ENCODE data around the gene QTRT2. TPM values are rescaled to one million over a fixed set of nuclear protein-coding genes. Genes with fewer than 3 reads are reported as not detected.

QTRT2 gene
- total RNA-seq, 1 experiment from 2014 or later, result 47.7 TPM

- Histone ChIP-seq H3K4me1 (ENCODE audit: control insufficient read depth in 1 of 2, insufficient read depth in 2 of 2, low read length in 2 of 2) (no peaks in the 10 kb centered on the region), H3K79me2 (ENCODE audit: insufficient read depth, low read length) (no peaks in the 10 kb centered on the region), H3K27ac (ENCODE audit: low read depth, low read length) (no peak overlapping the region), H3K9me2 (ENCODE audit: insufficient read depth) (no peaks in the 10 kb centered on the region), H3K4me2 (ENCODE audit: low read length) (no peak overlapping the region), H2AFZ (ENCODE audit: low read depth, low read length, poor library complexity, severe bottlenecking) (no peak overlapping the region), H3K36me3 (ENCODE audit: control insufficient read depth in 1 of 2, insufficient read depth in 2 of 2, low read length in 2 of 2) (no peaks in the 10 kb centered on the region), H3K4me3 (replicated peaks in 1 of 2; ENCODE audit: low read depth in 1 of 2, low read length in 2 of 2) (no peak overlapping the region), H4K20me1 (ENCODE audit: insufficient read depth) (no peaks in the 10 kb centered on the region), H3K9ac (ENCODE audit: low read length) (no peak overlapping the region), H3K27me3 (ENCODE audit: insufficient read depth, low read length) (no peaks in the 10 kb centered on the region), H3K9me3 (ENCODE audit: control insufficient read depth in 1 of 2, insufficient read depth in 1 of 2, low read depth in 1 of 2, low read length in 2 of 2) (no peaks in the 10 kb centered on the region)
- TF ChIP-seq CBX3 (IDR thresholded peaks at IDR 0.05; ENCODE audit: low read depth) (no peak), SP1 (IDR thresholded peaks at IDR 0.05; ENCODE audit: low read depth) (no peak), ATF3 (IDR thresholded peaks at IDR 0.05) (no peak), MAX (IDR thresholded peaks at IDR 0.05) (no peak), JUND (IDR thresholded peaks at IDR 0.05) (no peak), CEBPB (IDR thresholded peaks at IDR 0.05; ENCODE audit: low read depth) (no peak), YY1 (IDR thresholded peaks at IDR 0.05; ENCODE audit: extremely low read depth, insufficient replicate concordance, low read depth, low read length) (no peak), SIN3A (IDR thresholded peaks at IDR 0.05; ENCODE audit: low read depth) (no peak)
- intact Hi-C loops (cut with micrococcal nuclease), result no loop called here
- DNase-seq (ENCODE audit: low read depth, low spot score) (no peak), ATAC-seq (no peak)
- POLR2A ChIA-PET, result no interaction called here
- RAD21 ChIA-PET (ENCODE audit: low non-redundant PET in 1 of 2, low total read pairs in 2 of 2, uncharacterized antibody in 2 of 2, unreplicated experiment in 2 of 2), result no interaction called here
- no TSS peak for BruUV-seq (replicated peaks)
- CTCF ChIA-PET, result no interaction called here
Observed at GRCh38 chr3:114122027-114122709, 65.6 kb downstream of the QTRT2 start.

- no peaks in the 10 kb centered on the region for H3K9me2 ChIP-seq (ENCODE audit: insufficient read depth)
- POLR2A ChIA-PET, result no interaction called here
- RAD21 ChIA-PET (ENCODE audit: low non-redundant PET in 1 of 2, low total read pairs in 2 of 2, uncharacterized antibody in 2 of 2, unreplicated experiment in 2 of 2), result no interaction called here
- H3K9ac ChIP-seq (ENCODE audit: low read length), result no peak overlapping the region
- H3K36me3 ChIP-seq (ENCODE audit: control insufficient read depth in 1 of 2, insufficient read depth in 2 of 2, low read length in 2 of 2), result no peaks in the 10 kb centered on the region
- H3K79me2 ChIP-seq (ENCODE audit: insufficient read depth, low read length), result no peaks in the 10 kb centered on the region
- H3K27me3 ChIP-seq (ENCODE audit: insufficient read depth, low read length), result no peaks in the 10 kb centered on the region
- H2AFZ ChIP-seq (ENCODE audit: low read depth, low read length, poor library complexity, severe bottlenecking), result no peak overlapping the region
- DNase-seq (ENCODE audit: low read depth, low spot score), result no peak
- CTCF ChIA-PET, result interaction anchor here (1.8 kb wide), 1 partner anchor 29 kb away, joined by 4 read pairs; no protein-coding TSS in a partner anchor
- no peak overlapping the region for H3K27ac ChIP-seq (ENCODE audit: low read depth, low read length)
- ATAC-seq, result no peak
- no peaks in the 10 kb centered on the region for H3K9me3 ChIP-seq (ENCODE audit: control insufficient read depth in 1 of 2, insufficient read depth in 1 of 2, low read depth in 1 of 2, low read length in 2 of 2)
- H3K4me1 ChIP-seq (ENCODE audit: control insufficient read depth in 1 of 2, insufficient read depth in 2 of 2, low read length in 2 of 2), result peaks cover 0 to 11% of the 10 kb centered on the region in 2 experiments; a peak in 1 of 4 replicates
- intact Hi-C loops (cut with micrococcal nuclease), result no loop called here
- no peak overlapping the region for H3K4me2 ChIP-seq (ENCODE audit: low read length)
- no peaks in the 10 kb centered on the region for H4K20me1 ChIP-seq (ENCODE audit: insufficient read depth)
- no peak for TF ChIP-seq ATF3 (IDR thresholded peaks at IDR 0.05)
- no peak for TF ChIP-seq CEBPB (IDR thresholded peaks at IDR 0.05; ENCODE audit: low read depth)
- no peak for TF ChIP-seq SP1 (IDR thresholded peaks at IDR 0.05; ENCODE audit: low read depth)
- no peak for TF ChIP-seq YY1 (IDR thresholded peaks at IDR 0.05; ENCODE audit: extremely low read depth, insufficient replicate concordance, low read depth, low read length)
- no peak for TF ChIP-seq FOSL1 (IDR thresholded peaks at IDR 0.05; ENCODE audit: low read depth)
- TF ChIP-seq CTCF (IDR thresholded peaks at IDR 0.05 in 2 of 3, conservative IDR thresholded peaks at IDR 0.05 in 1 of 3; ENCODE audit: borderline replicate concordance in 1 of 3, insufficient read depth in 1 of 3, low read depth in 2 of 3, low read length in 2 of 3), result no peak
- no peak for TF ChIP-seq MAX (IDR thresholded peaks at IDR 0.05)
- TF ChIP-seq CBX3 (IDR thresholded peaks at IDR 0.05; ENCODE audit: low read depth), result no peak
- TF ChIP-seq EGR1 (IDR thresholded peaks at IDR 0.05; ENCODE audit: low read depth), result no peak
- no peak for TF ChIP-seq TCF7L2 (IDR thresholded peaks at IDR 0.05; ENCODE audit: borderline replicate concordance, extremely low read depth, insufficient read depth, insufficient read length)
- TF ChIP-seq ZNF274 (IDR thresholded peaks at IDR 0.05; ENCODE audit: low read depth, low read length), result no peak
- H3K4me3 ChIP-seq (replicated peaks in 1 of 2; ENCODE audit: low read depth in 1 of 2, low read length in 2 of 2), result no peak overlapping the region
- BruUV-seq (replicated peaks), result no TSS peak
Observed at GRCh38 chr3:114126461-114126860, 69.9 kb downstream of the QTRT2 start.
